Loucy (cell line): Measurements from ENCODE around the gene S100A8.
"Not testable (repeated sequence)": the region's sequence is repeated elsewhere in the genome, so short reads cannot be mapped to it uniquely, and the experiment has no call there.

Source experiments
- H2AFZ ChIP-seq: fragments of 200-600 bp; sonication (generic); 2 replicates; pipeline ENCODE4 v1.6.0; 2016; ENCODE audit warnings: antibody characterized with exemption, mild to moderate bottlenecking, low read length, moderate library complexity
- H3F3A ChIP-seq: fragments of 200-600 bp; 2 replicates; pipeline ENCODE4 v1.6.0; 2016; ENCODE audit warnings: antibody characterized with exemption, low read depth, mild to moderate bottlenecking
- H3K27me3 ChIP-seq: fragments of 200-600 bp; sonication (generic); 2 replicates; pipeline ENCODE4 v1.6.1; 2014; ENCODE audit warnings: low read length, mild to moderate bottlenecking; ENCODE audit not compliant: insufficient read depth, poor library complexity, severe bottlenecking
- H3K36me3 ChIP-seq: fragments of 200-600 bp; sonication (generic); 2 replicates; pipeline ENCODE4 v1.6.1; 2016; ENCODE audit warnings: low read length; ENCODE audit not compliant: insufficient read depth
- H3K4me1 ChIP-seq: fragments of 200-600 bp; sonication (generic); 2 replicates; pipeline ENCODE4 v1.5.1; 2014; ENCODE audit warnings: low read length, mild to moderate bottlenecking; ENCODE audit not compliant: insufficient read depth, poor library complexity, severe bottlenecking
- H3K4me2 ChIP-seq: fragments of 200-600 bp; sonication (generic); 2 replicates; pipeline ENCODE4 v1.6.0; 2014; ENCODE audit warnings: antibody characterized with exemption, low read length, low read depth, mild to moderate bottlenecking; ENCODE audit not compliant: poor library complexity, severe bottlenecking
- H3K4me3 ChIP-seq: fragments of 200-600 bp; sonication (generic); 2 replicates; pipeline ENCODE4 v1.5.1; 2014; ENCODE audit warnings: low read length, mild to moderate bottlenecking, mixed read lengths; ENCODE audit not compliant: poor library complexity, severe bottlenecking
- H3K79me2 ChIP-seq: fragments of 200-600 bp; sonication (generic); 2 replicates; pipeline ENCODE4 v1.6.1; 2014; ENCODE audit warnings: low read length; ENCODE audit not compliant: insufficient read depth
- H3K9ac ChIP-seq: fragments of 200-600 bp; sonication (generic); 2 replicates; pipeline ENCODE4 v1.6.0; 2014; ENCODE audit warnings: mild to moderate bottlenecking, low read depth, low read length, moderate library complexity; ENCODE audit not compliant: poor library complexity, severe bottlenecking
- H3K9me2 ChIP-seq: fragments of 200-600 bp; sonication (generic); replicated peaks from 2 replicates; pipeline ENCODE4 v1.6.1; 2016; ENCODE audit warnings: low read depth, low read length, mixed read lengths
- H3K9me3 ChIP-seq: fragments of 200-600 bp; sonication (generic); 2 replicates; pipeline ENCODE4 v1.6.1; 2014; ENCODE audit warnings: mild to moderate bottlenecking, antibody characterized with exemption, low read length, low read depth; ENCODE audit not compliant: insufficient read depth
- H4K20me1 ChIP-seq: fragments of 200-600 bp; sonication (generic); 2 replicates; pipeline ENCODE4 v1.6.0; 2014; ENCODE audit warnings: antibody characterized with exemption, low read length, mild to moderate bottlenecking; ENCODE audit not compliant: insufficient read depth, poor library complexity, severe bottlenecking
- CTCF ChIP-seq: fragments of 200-600 bp; sonication (generic); conservative IDR thresholded peaks from 2 replicates; pipeline ENCODE4 v1.5.1; 2014; ENCODE audit warnings: mild to moderate bottlenecking, antibody characterized with exemption, low read length
- EZH2phosphoT487 ChIP-seq: fragments of 200-600 bp; IDR thresholded peaks from 2 replicates; pipeline ENCODE4 v1.6.1; 2018; ENCODE audit warnings: antibody characterized with exemption, mild to moderate bottlenecking, moderate library complexity, borderline replicate concordance

Gene S100A8

GRCh38 chr1:153417136-153417888, 26.4 kb upstream of the S100A8 start:
- no peaks in the 10 kb centered on the region for H3K9me3 ChIP-seq
- H3K4me3 ChIP-seq: no peak overlapping the region
- no peak overlapping the region for H2AFZ ChIP-seq
- H3K4me1 ChIP-seq: no peaks in the 10 kb centered on the region
- no peak for TF ChIP-seq CTCF
- no peak for TF ChIP-seq EZH2phosphoT487
- no peaks in the 10 kb centered on the region for H3K36me3 ChIP-seq
- no peak overlapping the region for H3K9ac ChIP-seq
- no peaks in the 10 kb centered on the region for H4K20me1 ChIP-seq
- H3K9me2 ChIP-seq: no peaks in the 10 kb centered on the region
- H3K27me3 ChIP-seq: no peaks in the 10 kb centered on the region
- no peak overlapping the region for H3K4me2 ChIP-seq
- no peaks in the 10 kb centered on the region for H3F3A ChIP-seq
- H3K79me2 ChIP-seq: no peaks in the 10 kb centered on the region

- Histone ChIP-seq H3K9ac (no peak within 1 kb of the TSS), H3K9me2 (no peaks in the 10 kb centered on the region), H3K4me2 (no peak within 1 kb of the TSS), H3K27me3 (no peaks in the 10 kb centered on the region), H3K36me3 (no peaks in the 10 kb centered on the region), H4K20me1 (no peaks in the 10 kb centered on the region), H3K79me2 (no peaks in the 10 kb centered on the region), H2AFZ (no peak within 1 kb of the TSS), H3K4me1 (no peaks in the 10 kb centered on the region), H3K4me3 (no peak within 1 kb of the TSS), H3K9me3 (no peaks in the 10 kb centered on the region), H3F3A (no peaks in the 10 kb centered on the region)
- TF ChIP-seq EZH2phosphoT487 (no peak), CTCF (no peak)
Observed at GRCh38 chr1:153415850-153416570, 25.1 kb upstream of the S100A8 start, which contains the start of gene S100A7A. S100A7A (plus strand) TSS chr1:153416520; CDS start chr1:153418083, 1,563 bp downstream.

GRCh38 chr1:153413961-153414360, 23.1 kb upstream of the S100A8 start:
- not testable (repeated sequence) for H3K9me3 ChIP-seq, H3F3A ChIP-seq, H3K4me1 ChIP-seq, H4K20me1 ChIP-seq, H3K36me3 ChIP-seq, H3K79me2 ChIP-seq, H3K4me2 ChIP-seq, H3K9ac ChIP-seq, H2AFZ ChIP-seq, H3K9me2 ChIP-seq, H3K27me3 ChIP-seq, H3K4me3 ChIP-seq

GRCh38 chr1:153407274-153407673, 16.4 kb upstream of the S100A8 start:
- H3K4me3 ChIP-seq, H4K20me1 ChIP-seq, H3K36me3 ChIP-seq, H3K4me1 ChIP-seq, H3K4me2 ChIP-seq, H3K27me3 ChIP-seq, H2AFZ ChIP-seq, H3K9me3 ChIP-seq, H3K79me2 ChIP-seq, H3F3A ChIP-seq, H3K9me2 ChIP-seq, H3K9ac ChIP-seq: not testable (repeated sequence)

GRCh38 chr1:153405825-153406599, 15.1 kb upstream of the S100A8 start:
- not testable (repeated sequence) for H3K9me3 ChIP-seq, H3K27me3 ChIP-seq, H3K4me2 ChIP-seq, H2AFZ ChIP-seq, H3F3A ChIP-seq, H3K9me2 ChIP-seq, H3K4me1 ChIP-seq, H3K36me3 ChIP-seq, H3K4me3 ChIP-seq, H3K79me2 ChIP-seq, H3K9ac ChIP-seq, H4K20me1 ChIP-seq
